Natural killer cell (primary cell): ENCODE data around the gene ADCYAP1. TPM values are rescaled to one million over a fixed set of nuclear protein-coding genes. Genes with fewer than 3 reads are reported as not detected.
A peak's percentile ranks its signal among the peaks of the same experiment; 100 is the strongest.
"Not testable (repeated sequence)": the region's sequence is repeated elsewhere in the genome, so short reads cannot be mapped to it uniquely, and the experiment has no call there.

Experiments
- ATAC-seq, 3 donors: fragments of 150-1000 bp in 2 of 3; fragments of 200-7000 bp in 1 of 3; cut with Tn5 transposase; 1 replicate in 1 of 3; 2 replicates in 2 of 3; pipeline ENCODE4 v1.10.0; 2021; ENCODE audit warnings: mild to moderate bottlenecking in 2 of 3, moderate library complexity in 2 of 3
- DNase-seq, 2 donors: peaks; one replicate each; pipeline versions ENCODE4 v3.0.0 to v3.0.0-alpha.2; 2013 to 2021; ENCODE audit warnings: mixed read lengths in 1 of 2
- H3K27ac ChIP-seq: one replicate; pipeline ENCODE4 v1.5.1; 2013; ENCODE audit warnings: mild to moderate bottlenecking, low read length
- H3K27me3 ChIP-seq: one replicate; pipeline ENCODE4 v1.6.1; 2013; ENCODE audit warnings: low read length; ENCODE audit not compliant: control insufficient read depth, insufficient read depth
- H3K36me3 ChIP-seq: one replicate; pipeline ENCODE4 v1.6.1; 2013; ENCODE audit warnings: low read length; ENCODE audit not compliant: control insufficient read depth, insufficient read depth
- H3K4me1 ChIP-seq: one replicate; pipeline ENCODE4 v1.6.1; 2013; ENCODE audit warnings: low read length; ENCODE audit not compliant: control insufficient read depth, insufficient read depth
- H3K4me3 ChIP-seq: one replicate; pipeline ENCODE4 v1.5.1; 2013; ENCODE audit warnings: low read length
- H3K9me3 ChIP-seq: one replicate; pipeline ENCODE4 v1.6.1; 2013; ENCODE audit warnings: low read length; ENCODE audit not compliant: control insufficient read depth, insufficient read depth
- H3K27ac Mint-ChIP-seq, 2 donors: one replicate each; pipeline ENCODE4 v1.8.0; 2022; ENCODE audit warnings: mild to moderate bottlenecking in 2 of 2, mixed read lengths in 2 of 2, moderate library complexity in 1 of 2
- H3K27me3 Mint-ChIP-seq, 2 donors: one replicate each; pipeline ENCODE4 v1.8.0; 2022; ENCODE audit warnings: low read depth in 2 of 2, mixed read lengths in 2 of 2
- H3K36me3 Mint-ChIP-seq: one replicate; pipeline ENCODE4 v1.8.0; 2022; ENCODE audit warnings: mixed read lengths
- H3K4me1 Mint-ChIP-seq, 2 donors: one replicate each; pipeline ENCODE4 v1.8.0; 2022; ENCODE audit warnings: mixed read lengths in 2 of 2
- H3K4me3 Mint-ChIP-seq: one replicate; pipeline ENCODE4 v1.8.0; 2022; ENCODE audit warnings: mild to moderate bottlenecking, moderate library complexity, mixed read lengths
- H3K9me3 Mint-ChIP-seq, 2 donors: one replicate each; pipeline ENCODE4 v1.8.0; 2022; ENCODE audit warnings: mixed read lengths in 2 of 2
- CTCF ChIP-seq: fragments of 200-600 bp; IDR thresholded peaks from one replicate; pipeline ENCODE4 v1.8.0; 2022; ENCODE audit warnings: antibody characterized with exemption
- WGBS: methylation state at CpG from one replicate; pipeline ENCODE4 v1.1.7; 2013; ENCODE audit warnings: missing lambda C conversion rate; ENCODE audit not compliant: insufficient coverage; 5-methylcytosine and 5-hydroxymethylcytosine counted together
- intact Hi-C: fragments of 100-400 bp; cut with micrococcal nuclease; formaldehyde crosslinking; loops from one replicate; pipeline ENCODE4 v1.14.2; 2022
- total RNA-seq, 4 donors: library from RNA; stranded (reverse); fragments of 120-200 nt in 1 of 4; gene quantifications; one replicate each; pipeline versions ENCODE4 v1.2.3 to v1.2.4, GENCODE V29; 2013 to 2022

Gene ADCYAP1
- total RNA-seq, 3 donors from 2014 or later (not counting 1 experiment from before 2014, with no cell fraction given) = 0.45 TPM; not detected in 2

- no peak for DNase-seq
- Mint-ChIP-seq H3K27me3 (peaks cover 8 to 30% of the 10 kb centered on the region in 2 donors), H3K27ac (no peak overlapping the region), H3K36me3 (no peaks in the 10 kb centered on the region), H3K4me3 (no peak overlapping the region), H3K4me1 (no peaks in the 10 kb centered on the region), H3K9me3 (no peaks in the 10 kb centered on the region)
- H3K4me1 ChIP-seq = no peaks in the 10 kb centered on the region
- intact Hi-C loops = no loop called here
- no peak for ATAC-seq
- no peaks in the 10 kb centered on the region for H3K36me3 ChIP-seq
- H3K27ac ChIP-seq = no peak overlapping the region
- H3K4me3 ChIP-seq = no peak overlapping the region
- TF ChIP-seq CTCF = no peak
- H3K27me3 ChIP-seq = no peaks in the 10 kb centered on the region
- H3K9me3 ChIP-seq = no peaks in the 10 kb centered on the region
- 88% methylated on average over 2 of the region's 3 CpGs for WGBS
Measured at GRCh38 chr18:867257-867656, 37.4 kb upstream of the ADCYAP1 start.

DNA sequence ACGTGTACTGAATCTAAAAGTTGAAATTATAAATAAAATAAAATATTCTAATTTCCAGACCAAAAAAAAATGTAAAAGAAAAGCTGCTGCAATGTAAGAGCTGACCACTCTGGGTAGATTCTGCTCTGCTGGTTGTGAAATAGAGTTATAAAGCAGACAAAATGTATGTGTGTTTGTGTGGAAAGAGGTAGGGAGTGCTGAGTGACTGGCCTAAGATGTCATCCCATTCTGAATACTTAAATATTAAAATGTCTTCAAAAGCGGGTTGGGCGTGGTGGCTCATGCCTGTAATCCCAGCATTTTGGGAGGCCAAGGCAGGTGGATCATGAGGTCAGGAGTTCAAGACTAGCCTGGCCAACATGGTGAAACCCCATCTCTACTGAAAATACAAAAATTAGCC lies 31.2 kb upstream of the ADCYAP1 start:
- H3K36me3 ChIP-seq, H3K4me1 ChIP-seq, H3K27ac ChIP-seq, H3K27me3 ChIP-seq, H3K9me3 ChIP-seq, H3K36me3 Mint-ChIP-seq, H3K9me3 Mint-ChIP-seq, intact Hi-C loops, DNase-seq: not testable (repeated sequence)
- H3K4me3 Mint-ChIP-seq = peak overlapping the region; percentile 91
- peak overlapping the region; percentile 20 for H3K4me3 ChIP-seq
- 100% methylated on average over 2 of the region's 3 CpGs for WGBS
- peak overlapping the region; percentile 92 to 94 for H3K27ac Mint-ChIP-seq
- ATAC-seq = peak in 1 of 3 donors; percentile 8
- peaks cover 0 to 12% of the 10 kb centered on the region in 2 donors for H3K27me3 Mint-ChIP-seq
- H3K4me1 Mint-ChIP-seq = peaks cover 18 to 20% of the 10 kb centered on the region in 2 donors

GRCh38 chr18:875912-876311 lies 28.8 kb upstream of the ADCYAP1 start:
- peaks cover 9% of the 10 kb centered on the region for H3K4me1 ChIP-seq
- Mint-ChIP-seq H3K4me3 (no peak overlapping the region), H3K36me3 (no peaks in the 10 kb centered on the region), H3K4me1 (peaks cover 18 to 20% of the 10 kb centered on the region in 2 donors), H3K9me3 (no peaks in the 10 kb centered on the region), H3K27me3 (peaks cover 0 to 7% of the 10 kb centered on the region in 2 donors), H3K27ac (no peak overlapping the region)
- intact Hi-C loops = no loop called here
- DNase-seq (no peak), ATAC-seq (no peak)
- no peak for TF ChIP-seq CTCF
- H3K27me3 ChIP-seq = no peaks in the 10 kb centered on the region
- no peak overlapping the region for H3K27ac ChIP-seq
- H3K36me3 ChIP-seq = no peaks in the 10 kb centered on the region
- no peak overlapping the region for H3K4me3 ChIP-seq
- H3K9me3 ChIP-seq = no peaks in the 10 kb centered on the region

DNA sequence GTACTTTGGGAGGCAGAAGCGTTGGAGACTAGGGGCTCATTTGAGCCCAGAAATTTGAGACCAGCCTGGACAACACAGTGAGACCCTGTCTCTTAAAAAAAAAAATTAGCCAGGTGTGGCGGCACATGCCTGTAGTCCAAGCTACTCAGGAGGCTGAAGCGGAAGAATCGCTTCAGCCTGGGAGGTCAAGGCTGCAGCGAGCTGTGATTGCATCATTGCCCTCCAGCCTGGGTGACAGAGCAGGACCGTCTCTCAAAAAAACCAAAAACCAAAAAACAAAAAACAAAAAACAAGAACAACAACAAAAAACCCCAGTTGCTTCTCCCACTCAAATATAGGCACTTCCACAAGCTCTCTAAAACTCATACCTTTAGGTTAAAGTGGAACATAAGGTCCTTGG lies 27.4 kb upstream of the ADCYAP1 start:
- no peak overlapping the region for H3K27ac ChIP-seq
- H3K27ac Mint-ChIP-seq = no peak overlapping the region
- intact Hi-C loops = no loop called here
- peaks cover 18 to 20% of the 10 kb centered on the region in 2 donors for H3K4me1 Mint-ChIP-seq
- DNase-seq (no peak), ATAC-seq (no peak)
- H3K36me3 ChIP-seq = no peaks in the 10 kb centered on the region
- no peak for TF ChIP-seq CTCF
- peaks cover 2% of the 10 kb centered on the region for H3K27me3 ChIP-seq
- H3K27me3 Mint-ChIP-seq = no peaks in the 10 kb centered on the region
- no peaks in the 10 kb centered on the region for H3K9me3 ChIP-seq
- H3K9me3 Mint-ChIP-seq = no peaks in the 10 kb centered on the region
- 92% methylated on average over 6 of the region's 6 CpGs for WGBS
- peaks cover 9% of the 10 kb centered on the region for H3K4me1 ChIP-seq
- H3K36me3 Mint-ChIP-seq = no peaks in the 10 kb centered on the region
- H3K4me3 ChIP-seq = no peak overlapping the region
- no peak overlapping the region for H3K4me3 Mint-ChIP-seq
